T47D (cell line): ENCODE data around the gene ANKRD42.
"Not testable (repeated sequence)": the region's sequence is repeated elsewhere in the genome, so short reads cannot be mapped to it uniquely, and the experiment has no call there.

Experiments
- DNase-seq, 2 experiments: peaks; one replicate each; pipeline versions ENCODE4 v3.0.0 to v3.0.0-alpha.2; 2011 to 2012; ENCODE audit warnings: low read depth in 1 of 2, low spot score in 1 of 2
- JUND ChIP-seq: IDR thresholded peaks from 2 replicates; pipeline ENCODE4 v1.6.1; 2012; ENCODE audit warnings: low read depth
- in situ Hi-C: cut with HindIII; loops from 2 replicates; pipeline ENCODE4 v1.10.0; 2016; ENCODE audit warnings: low sequenced_read_pairs, low pct_unique_long_range_greater_than_20kb

ANKRD42 gene

GRCh38 chr11:83259559-83259958 is 66.0 kb downstream of the ANKRD42 start:
- TF ChIP-seq JUND = no peak
- DNase-seq = no peak
- in situ Hi-C loops = no loop called here

GRCh38 chr11:83265331-83265730 is 71.8 kb downstream of the ANKRD42 start:
- TF ChIP-seq JUND = no peak
- in situ Hi-C loops = no loop called here
- no peak for DNase-seq

- DNase-seq, in situ Hi-C loops: not testable (repeated sequence)
Measured at GRCh38 chr11:83269080-83269479, 75.6 kb downstream of the ANKRD42 start.

GRCh38 chr11:83271734-83272133 is 78.2 kb downstream of the ANKRD42 start:
- in situ Hi-C loops, DNase-seq: not testable (repeated sequence)

GRCh38 chr11:83272627-83273026 is 79.1 kb downstream of the ANKRD42 start:
- in situ Hi-C loops = no loop called here
- DNase-seq = no peak
- TF ChIP-seq JUND = no peak

GRCh38 chr11:83275888-83276641 is 82.6 kb downstream of the ANKRD42 start:
- no peak for DNase-seq
- in situ Hi-C loops = no loop called here
- TF ChIP-seq JUND = no peak

GRCh38 chr11:83278351-83278750 is 84.8 kb downstream of the ANKRD42 start:
- no peak for TF ChIP-seq JUND
- no peak for DNase-seq
- in situ Hi-C loops = no loop called here

- no peak for TF ChIP-seq JUND
- in situ Hi-C loops = no loop called here
- DNase-seq = no peak
Measured at GRCh38 chr11:83280256-83280655, 86.7 kb downstream of the ANKRD42 start.

GRCh38 chr11:83282084-83282716 is 88.7 kb downstream of the ANKRD42 start:
- no peak for TF ChIP-seq JUND
- DNase-seq = peak in 1 of 2 experiments; percentile 9
- in situ Hi-C loops = no loop called here

- DNase-seq = peak in 1 of 2 experiments; percentile 9
- no peak for TF ChIP-seq JUND
- in situ Hi-C loops = no loop called here
Measured at GRCh38 chr11:83284501-83285150, 91.1 kb downstream of the ANKRD42 start.

- in situ Hi-C loops = no loop called here
- no peak for TF ChIP-seq JUND
- peak in 1 of 2 experiments; percentile 61 for DNase-seq
Measured at GRCh38 chr11:83285151-83285770, 91.7 kb downstream of the ANKRD42 start.

- in situ Hi-C loops = no loop called here
- no peak for TF ChIP-seq JUND
- DNase-seq = peak; percentile 92 to 99
Measured at GRCh38 chr11:83285771-83286528, 92.4 kb downstream of the ANKRD42 start, which contains the start of gene CCDC90B. CCDC90B (minus strand) TSS chr11:83286367; CDS start chr11:83285972, 395 bp downstream.
